GM23338 (cell line): ENCODE data around the gene ZPLD1. TPM values are rescaled to one million over a fixed set of nuclear protein-coding genes. Genes with fewer than 3 reads are reported as not detected.

ENCODE experiments used
- ATAC-seq: fragments of 200-7000 bp; cut with Tn5 transposase; 3 replicates; pipeline ENCODE4 v1.9.1; 2020
- DNase-seq: peaks from one replicate; pipeline ENCODE4 v3.0.0-alpha.2; 2015; ENCODE audit warnings: low spot score
- H2AFZ ChIP-seq: fragments of 200-600 bp; sonication (generic); 2 replicates; pipeline ENCODE4 v1.8.0; 2016; ENCODE audit warnings: antibody characterized with exemption, mild to moderate bottlenecking, moderate library complexity
- H3F3A ChIP-seq: fragments of 200-600 bp; sonication (generic); replicated peaks from 2 replicates; pipeline ENCODE4 v1.8.0; 2017; ENCODE audit warnings: antibody characterized with exemption, mixed run types, low read depth
- H3K27ac ChIP-seq: fragments of 200-600 bp; sonication (generic); 2 replicates; pipeline ENCODE4 v1.6.1; 2016; ENCODE audit warnings: low read depth
- H3K27me3 ChIP-seq: fragments of 200-600 bp; sonication (generic); 2 replicates; pipeline ENCODE4 v1.8.0; 2016; ENCODE audit warnings: mild to moderate bottlenecking, mixed run types, moderate library complexity; ENCODE audit not compliant: insufficient read depth
- H3K36me3 ChIP-seq: fragments of 200-600 bp; sonication (generic); 2 replicates; pipeline ENCODE4 v1.8.0; 2016; ENCODE audit warnings: mild to moderate bottlenecking; ENCODE audit not compliant: insufficient read depth
- H3K4me1 ChIP-seq: fragments of 200-600 bp; sonication (generic); 2 replicates; pipeline ENCODE4 v1.8.0; 2016; ENCODE audit warnings: mild to moderate bottlenecking, moderate library complexity; ENCODE audit not compliant: insufficient read depth
- H3K4me2 ChIP-seq: fragments of 200-600 bp; sonication (generic); 2 replicates; pipeline ENCODE4 v1.7.1; 2017; ENCODE audit warnings: mixed run types
- H3K4me3 ChIP-seq: fragments of 200-600 bp; sonication (generic); 2 replicates; pipeline ENCODE4 v1.6.1; 2016; ENCODE audit warnings: mixed run types
- H3K79me2 ChIP-seq: fragments of 200-600 bp; sonication (generic); replicated peaks from 2 replicates; pipeline ENCODE4 v1.8.0; 2017; ENCODE audit warnings: mild to moderate bottlenecking; ENCODE audit not compliant: insufficient read depth
- H3K9me2 ChIP-seq: fragments of 200-600 bp; sonication (generic); 2 replicates; pipeline ENCODE4 v1.8.0; 2017; ENCODE audit not compliant: insufficient read depth
- H4K20me1 ChIP-seq: fragments of 200-600 bp; sonication (generic); replicated peaks from 2 replicates; pipeline ENCODE4 v1.8.0; 2017; ENCODE audit warnings: mild to moderate bottlenecking; ENCODE audit not compliant: insufficient read depth
- H3K27ac Mint-ChIP-seq: 2 replicates; pipeline ENCODE4 v1.8.0; 2020; ENCODE audit warnings: inconsistent platforms, mild to moderate bottlenecking, moderate library complexity, mixed read lengths
- H3K27me3 Mint-ChIP-seq: 3 replicates; pipeline ENCODE4 v1.8.0; 2022; ENCODE audit warnings: low read depth, mild to moderate bottlenecking, moderate library complexity, mixed read lengths, inconsistent platforms; ENCODE audit not compliant: insufficient read depth, poor library complexity
- H3K36me3 Mint-ChIP-seq: 3 replicates; pipeline ENCODE4 v1.8.0; 2021; ENCODE audit warnings: low read depth, mild to moderate bottlenecking, inconsistent platforms, moderate library complexity, mixed read lengths
- H3K4me1 Mint-ChIP-seq: 3 replicates; pipeline ENCODE4 v1.8.0; 2020; ENCODE audit warnings: mild to moderate bottlenecking, inconsistent platforms, mixed read lengths
- H3K4me3 Mint-ChIP-seq: 3 replicates; pipeline ENCODE4 v1.8.0; 2021; ENCODE audit warnings: moderate library complexity, mild to moderate bottlenecking, inconsistent platforms, mixed read lengths
- H3K9me3 Mint-ChIP-seq: 3 replicates; pipeline ENCODE4 v1.8.0; 2020; ENCODE audit warnings: moderate library complexity, mild to moderate bottlenecking, inconsistent platforms, mixed read lengths
- CREB1 ChIP-seq: fragments of 250-450 bp; sonication (Bioruptor Pico); IDR thresholded peaks from 2 replicates; pipeline ENCODE4 v1.5.0; 2020; ENCODE audit warnings: low read depth, mild to moderate bottlenecking, moderate library complexity
- CTCF ChIP-seq, 2 experiments: fragments of 200-600 bp in 1 of 2; sonication (generic) in 1 of 2; conservative IDR thresholded peaks; 2 replicates each; pipeline versions ENCODE4 v1.5.1 to v1.6.1; 2016 to 2017; ENCODE audit warnings: antibody characterized with exemption in 2 of 2, low read depth in 2 of 2, mild to moderate bottlenecking in 2 of 2, moderate library complexity in 1 of 2
- EZH2 ChIP-seq: fragments of 200-600 bp; sonication (generic); IDR thresholded peaks from one replicate; pipeline ENCODE4 v1.8.0; 2017; ENCODE audit warnings: antibody characterized with exemption, mild to moderate bottlenecking, low read depth; ENCODE audit not compliant: unreplicated experiment
- EZH2phosphoT487 ChIP-seq: fragments of 200-600 bp; sonication (generic); IDR thresholded peaks from one replicate; pipeline ENCODE4 v1.8.1; 2018; ENCODE audit warnings: antibody characterized with exemption; ENCODE audit not compliant: unreplicated experiment
- JUNB ChIP-seq: IDR thresholded peaks from one replicate; pipeline ENCODE4 v1.6.1; 2016; ENCODE audit warnings: antibody characterized with exemption; ENCODE audit not compliant: unreplicated experiment
- NANOG ChIP-seq: IDR thresholded peaks from 2 replicates; pipeline ENCODE4 v1.6.1; 2016; ENCODE audit warnings: antibody characterized with exemption, borderline replicate concordance
- POLR2AphosphoS5 ChIP-seq: IDR thresholded peaks from 2 replicates; pipeline ENCODE4 v1.6.1; 2016; ENCODE audit warnings: antibody characterized with exemption, low read depth
- REST ChIP-seq: IDR thresholded peaks from one replicate; pipeline ENCODE4 v1.6.1; 2018; ENCODE audit warnings: antibody characterized with exemption; ENCODE audit not compliant: unreplicated experiment
- STAT1 ChIP-seq: IDR thresholded peaks from one replicate; pipeline ENCODE4 v1.6.1; 2016; ENCODE audit warnings: antibody characterized with exemption; ENCODE audit not compliant: unreplicated experiment
- ZNF114 ChIP-seq: fragments of 250-450 bp; sonication (Bioruptor Pico); IDR thresholded peaks from 2 replicates; pipeline ENCODE4 v1.5.0; 2020; ENCODE audit warnings: mild to moderate bottlenecking, moderate library complexity
- ZNF331 ChIP-seq: fragments of 250-450 bp; sonication (Bioruptor Pico); IDR thresholded peaks from 2 replicates; pipeline ENCODE4 v1.5.0; 2020; ENCODE audit warnings: low read depth, mild to moderate bottlenecking, moderate library complexity
- polyA plus RNA-seq: library from polyadenylated mRNA; unstranded; fragments of >200 nt; fragmentation: Nextera tagmentation; extraction: Ambion mirVana; gene quantifications from 2 replicates; pipeline ENCODE4 v1.2.1, GENCODE V29; 2016
- total RNA-seq: library from RNA; depleted of rRNA; stranded (reverse); fragments of >200 nt; shearing (Covaris generic); gene quantifications from 2 replicates; pipeline ENCODE4 v1.2.3, GENCODE V29; 2014
- TF ChIP-seq, protein P1 (sequence below): IDR thresholded peaks from 2 replicates; pipeline ENCODE4 v1.6.1; 2016; ENCODE audit warnings: antibody characterized with exemption
- TF ChIP-seq, protein P2 (sequence below): fragments of 250-450 bp; sonication (Bioruptor Pico); IDR thresholded peaks from 2 replicates; pipeline ENCODE4 v1.5.0; 2020; ENCODE audit warnings: mild to moderate bottlenecking, moderate library complexity

Gene ZPLD1
- total and polyA plus RNA-seq, 2 experiments from 2014 or later: not detected

- DNase-seq: no peak
Observed at GRCh38 chr3:102390916-102391315, 43.9 kb upstream of the ZPLD1 start.

More at GRCh38 chr3:102390916-102391315, 43.9 kb upstream of the ZPLD1 start:
- Histone ChIP-seq H3K4me1 (no peaks in the 10 kb centered on the region), H3K79me2 (no peaks in the 10 kb centered on the region), H3K4me3 (no peak overlapping the region), H3K27ac (no peak overlapping the region), H3K9me2 (no peaks in the 10 kb centered on the region), H3F3A (no peaks in the 10 kb centered on the region), H3K4me2 (no peak overlapping the region), H3K27me3 (no peaks in the 10 kb centered on the region), H2AFZ (no peak overlapping the region; the same call in 1 of the 2 replicates), H4K20me1 (no peaks in the 10 kb centered on the region), H3K36me3 (no peaks in the 10 kb centered on the region)
- Mint-ChIP-seq H3K4me1 (no peaks in the 10 kb centered on the region), H3K27ac (no peak overlapping the region), H3K4me3 (no peak overlapping the region), H3K27me3 (no peaks in the 10 kb centered on the region), H3K9me3 (peaks cover 2% of the 10 kb centered on the region; the same call in 2 of the 3 replicates), H3K36me3 (no peaks in the 10 kb centered on the region)
- ATAC-seq: no peak
- TF ChIP-seq ZNF331 (CRISPR knock-in tag): no peak
- TF ChIP-seq ZNF114 (CRISPR knock-in tag): no peak
- no peak for TF ChIP-seq POLR2AphosphoS5
- TF ChIP-seq, protein P1, sequence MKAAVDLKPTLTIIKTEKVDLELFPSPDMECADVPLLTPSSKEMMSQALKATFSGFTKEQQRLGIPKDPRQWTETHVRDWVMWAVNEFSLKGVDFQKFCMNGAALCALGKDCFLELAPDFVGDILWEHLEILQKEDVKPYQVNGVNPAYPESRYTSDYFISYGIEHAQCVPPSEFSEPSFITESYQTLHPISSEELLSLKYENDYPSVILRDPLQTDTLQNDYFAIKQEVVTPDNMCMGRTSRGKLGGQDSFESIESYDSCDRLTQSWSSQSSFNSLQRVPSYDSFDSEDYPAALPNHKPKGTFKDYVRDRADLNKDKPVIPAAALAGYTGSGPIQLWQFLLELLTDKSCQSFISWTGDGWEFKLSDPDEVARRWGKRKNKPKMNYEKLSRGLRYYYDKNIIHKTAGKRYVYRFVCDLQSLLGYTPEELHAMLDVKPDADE: no peak
- TF ChIP-seq STAT1: no peak
- TF ChIP-seq CREB1: no peak
- TF ChIP-seq NANOG: no peak
- TF ChIP-seq CTCF (conservative IDR thresholded peaks at IDR 0.05; ENCODE audit: low read depth in 2 of 2): no peak
- TF ChIP-seq EZH2: no peak
- no peak for TF ChIP-seq JUNB
- TF ChIP-seq EZH2phosphoT487: no peak
- TF ChIP-seq REST: no peak
- TF ChIP-seq, protein P2, sequence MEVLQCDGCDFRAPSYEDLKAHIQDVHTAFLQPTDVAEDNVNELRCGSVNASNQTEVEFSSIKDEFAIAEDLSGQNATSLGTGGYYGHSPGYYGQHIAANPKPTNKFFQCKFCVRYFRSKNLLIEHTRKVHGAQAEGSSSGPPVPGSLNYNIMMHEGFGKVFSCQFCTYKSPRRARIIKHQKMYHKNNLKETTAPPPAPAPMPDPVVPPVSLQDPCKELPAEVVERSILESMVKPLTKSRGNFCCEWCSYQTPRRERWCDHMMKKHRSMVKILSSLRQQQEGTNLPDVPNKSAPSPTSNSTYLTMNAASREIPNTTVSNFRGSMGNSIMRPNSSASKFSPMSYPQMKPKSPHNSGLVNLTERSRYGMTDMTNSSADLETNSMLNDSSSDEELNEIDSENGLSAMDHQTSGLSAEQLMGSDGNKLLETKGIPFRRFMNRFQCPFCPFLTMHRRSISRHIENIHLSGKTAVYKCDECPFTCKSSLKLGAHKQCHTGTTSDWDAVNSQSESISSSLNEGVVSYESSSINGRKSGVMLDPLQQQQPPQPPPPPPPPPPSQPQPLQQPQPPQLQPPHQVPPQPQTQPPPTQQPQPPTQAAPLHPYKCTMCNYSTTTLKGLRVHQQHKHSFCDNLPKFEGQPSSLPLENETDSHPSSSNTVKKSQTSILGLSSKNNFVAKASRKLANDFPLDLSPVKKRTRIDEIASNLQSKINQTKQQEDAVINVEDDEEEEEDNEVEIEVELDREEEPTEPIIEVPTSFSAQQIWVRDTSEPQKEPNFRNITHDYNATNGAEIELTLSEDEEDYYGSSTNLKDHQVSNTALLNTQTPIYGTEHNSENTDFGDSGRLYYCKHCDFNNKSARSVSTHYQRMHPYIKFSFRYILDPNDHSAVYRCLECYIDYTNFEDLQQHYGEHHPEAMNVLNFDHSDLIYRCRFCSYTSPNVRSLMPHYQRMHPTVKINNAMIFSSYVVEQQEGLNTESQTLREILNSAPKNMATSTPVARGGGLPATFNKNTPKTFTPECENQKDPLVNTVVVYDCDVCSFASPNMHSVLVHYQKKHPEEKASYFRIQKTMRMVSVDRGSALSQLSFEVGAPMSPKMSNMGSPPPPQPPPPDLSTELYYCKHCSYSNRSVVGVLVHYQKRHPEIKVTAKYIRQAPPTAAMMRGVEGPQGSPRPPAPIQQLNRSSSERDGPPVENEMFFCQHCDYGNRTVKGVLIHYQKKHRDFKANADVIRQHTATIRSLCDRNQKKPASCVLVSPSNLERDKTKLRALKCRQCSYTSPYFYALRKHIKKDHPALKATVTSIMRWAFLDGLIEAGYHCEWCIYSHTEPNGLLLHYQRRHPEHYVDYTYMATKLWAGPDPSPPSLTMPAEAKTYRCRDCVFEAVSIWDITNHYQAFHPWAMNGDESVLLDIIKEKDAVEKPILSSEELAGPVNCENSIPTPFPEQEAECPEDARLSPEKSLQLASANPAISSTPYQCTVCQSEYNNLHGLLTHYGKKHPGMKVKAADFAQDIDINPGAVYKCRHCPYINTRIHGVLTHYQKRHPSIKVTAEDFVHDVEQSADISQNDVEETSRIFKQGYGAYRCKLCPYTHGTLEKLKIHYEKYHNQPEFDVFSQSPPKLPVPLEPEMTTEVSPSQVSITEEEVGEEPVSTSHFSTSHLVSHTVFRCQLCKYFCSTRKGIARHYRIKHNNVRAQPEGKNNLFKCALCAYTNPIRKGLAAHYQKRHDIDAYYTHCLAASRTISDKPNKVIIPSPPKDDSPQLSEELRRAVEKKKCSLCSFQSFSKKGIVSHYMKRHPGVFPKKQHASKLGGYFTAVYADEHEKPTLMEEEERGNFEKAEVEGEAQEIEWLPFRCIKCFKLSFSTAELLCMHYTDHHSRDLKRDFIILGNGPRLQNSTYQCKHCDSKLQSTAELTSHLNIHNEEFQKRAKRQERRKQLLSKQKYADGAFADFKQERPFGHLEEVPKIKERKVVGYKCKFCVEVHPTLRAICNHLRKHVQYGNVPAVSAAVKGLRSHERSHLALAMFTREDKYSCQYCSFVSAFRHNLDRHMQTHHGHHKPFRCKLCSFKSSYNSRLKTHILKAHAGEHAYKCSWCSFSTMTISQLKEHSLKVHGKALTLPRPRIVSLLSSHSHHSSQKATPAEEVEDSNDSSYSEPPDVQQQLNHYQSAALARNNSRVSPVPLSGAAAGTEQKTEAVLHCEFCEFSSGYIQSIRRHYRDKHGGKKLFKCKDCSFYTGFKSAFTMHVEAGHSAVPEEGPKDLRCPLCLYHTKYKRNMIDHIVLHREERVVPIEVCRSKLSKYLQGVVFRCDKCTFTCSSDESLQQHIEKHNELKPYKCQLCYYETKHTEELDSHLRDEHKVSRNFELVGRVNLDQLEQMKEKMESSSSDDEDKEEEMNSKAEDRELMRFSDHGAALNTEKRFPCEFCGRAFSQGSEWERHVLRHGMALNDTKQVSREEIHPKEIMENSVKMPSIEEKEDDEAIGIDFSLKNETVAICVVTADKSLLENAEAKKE (CRISPR knock-in tag): no peak
